ENCODE measurements around the gene ZBTB18. TPM values are rescaled to one million over a fixed set of nuclear protein-coding genes. Genes with fewer than 3 reads are reported as not detected.
A peak's percentile ranks its signal among the peaks of the same experiment; 100 is the strongest.

The ZBTB18 gene
- total RNA-seq, 1 experiment from 2014 or later = 12.1 TPM

- no peaks in the 10 kb centered on the region for H4K20me1 ChIP-seq (ENCODE audit: control insufficient read depth, insufficient read depth, insufficient read length)
- H3K27me3 ChIP-seq (ENCODE audit: insufficient read depth, low read length) = peaks cover 5% of the 10 kb centered on the region; the same call in 1 of the 2 replicates
- Mint-ChIP-seq H3K4me1 (peaks cover 8 to 9% of the 10 kb centered on the region in 2 experiments), H3K9me3 (no peaks in the 10 kb centered on the region; a peak in 1 of 5 replicates), H3K4me3 (peak overlapping the region; percentile 91 to 93), H3K27ac (peak overlapping the region in 1 of 3 experiments; percentile 48; a peak in 1 of 7 replicates), H3K27me3 (ENCODE audit: low read depth) (peaks cover 20% of the 10 kb centered on the region), H3K36me3 (ENCODE audit: insufficient read depth in 1 of 3, low read depth in 3 of 3) (peaks cover 0 to 5% (median 0%) of the 10 kb centered on the region in 3 experiments; a peak in 3 of 7 replicates)
- H2BK12ac ChIP-seq (ENCODE audit: insufficient read length, low read depth, low read length) = no peak overlapping the region
- no peak overlapping the region for H4K5ac ChIP-seq (ENCODE audit: insufficient read length, low read depth, low read length)
- TF ChIP-seq, protein P1, sequence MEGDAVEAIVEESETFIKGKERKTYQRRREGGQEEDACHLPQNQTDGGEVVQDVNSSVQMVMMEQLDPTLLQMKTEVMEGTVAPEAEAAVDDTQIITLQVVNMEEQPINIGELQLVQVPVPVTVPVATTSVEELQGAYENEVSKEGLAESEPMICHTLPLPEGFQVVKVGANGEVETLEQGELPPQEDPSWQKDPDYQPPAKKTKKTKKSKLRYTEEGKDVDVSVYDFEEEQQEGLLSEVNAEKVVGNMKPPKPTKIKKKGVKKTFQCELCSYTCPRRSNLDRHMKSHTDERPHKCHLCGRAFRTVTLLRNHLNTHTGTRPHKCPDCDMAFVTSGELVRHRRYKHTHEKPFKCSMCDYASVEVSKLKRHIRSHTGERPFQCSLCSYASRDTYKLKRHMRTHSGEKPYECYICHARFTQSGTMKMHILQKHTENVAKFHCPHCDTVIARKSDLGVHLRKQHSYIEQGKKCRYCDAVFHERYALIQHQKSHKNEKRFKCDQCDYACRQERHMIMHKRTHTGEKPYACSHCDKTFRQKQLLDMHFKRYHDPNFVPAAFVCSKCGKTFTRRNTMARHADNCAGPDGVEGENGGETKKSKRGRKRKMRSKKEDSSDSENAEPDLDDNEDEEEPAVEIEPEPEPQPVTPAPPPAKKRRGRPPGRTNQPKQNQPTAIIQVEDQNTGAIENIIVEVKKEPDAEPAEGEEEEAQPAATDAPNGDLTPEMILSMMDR (conservative IDR thresholded peaks at IDR 0.05) = no peak
- no peak overlapping the region for H3K56ac ChIP-seq (ENCODE audit: insufficient read length, low read depth, low read length)
- H3K27ac ChIP-seq (ENCODE audit: insufficient read length, low read depth, low read length) = no peak overlapping the region
- no peak overlapping the region for H2BK5ac ChIP-seq (ENCODE audit: insufficient read length, low read length)
- no peak overlapping the region for H2AFZ ChIP-seq (ENCODE audit: low read length)
- no peak overlapping the region for H3K4ac ChIP-seq (ENCODE audit: low read depth, low read length)
- WGBS (ENCODE audit: extremely low coverage, insufficient read length, low lambda C conversion rate) = no CpG with 5 or more reads among the region's 21 CpGs
- no peak overlapping the region for H2BK120ac ChIP-seq (ENCODE audit: low read depth, low read length, poor library complexity, severe bottlenecking)
- H2AK5ac ChIP-seq (ENCODE audit: insufficient read length, low read length) = no peak overlapping the region
- peaks cover 20% of the 10 kb centered on the region for H3K23me2 ChIP-seq (ENCODE audit: insufficient read length, low read depth, low read length, poor library complexity, severe bottlenecking)
- no peak for DNase-seq
- no peak overlapping the region for H2BK15ac ChIP-seq (ENCODE audit: low read depth, low read length)
- H3K4me1 ChIP-seq (ENCODE audit: insufficient read depth, low read length) = peaks cover 5% of the 10 kb centered on the region; the same call in 1 of the 2 replicates
- peaks cover 10% of the 10 kb centered on the region for H3K79me1 ChIP-seq (ENCODE audit: insufficient read depth, low read depth, low read length, poor library complexity, severe bottlenecking)
- H2BK20ac ChIP-seq (ENCODE audit: low read depth, low read length, poor library complexity, severe bottlenecking) = no peak overlapping the region
- no peak overlapping the region; the same call in 1 of the 2 replicates for H3K14ac ChIP-seq (ENCODE audit: insufficient read depth, low read length)
- H3K4me2 ChIP-seq (ENCODE audit: insufficient read depth, insufficient read length, low read length) = peak overlapping the region; percentile 96
- H3K9ac ChIP-seq (ENCODE audit: extremely low read depth, insufficient read length, low read length) = peak overlapping the region; percentile 72
- no peak overlapping the region for H4K8ac ChIP-seq (replicated peaks; ENCODE audit: insufficient read length, low read depth, low read length)
- no peak overlapping the region for H3K23ac ChIP-seq (ENCODE audit: insufficient read length, low read depth, low read length)
- no peak overlapping the region for H4K91ac ChIP-seq (ENCODE audit: insufficient read length, low read depth, low read length)
- H3K9me3 ChIP-seq (ENCODE audit: control insufficient read depth, low read depth, low read length) = no peaks in the 10 kb centered on the region
- no peak overlapping the region for H3T11ph ChIP-seq (ENCODE audit: low read length)
- no peak overlapping the region for H3K18ac ChIP-seq (ENCODE audit: insufficient read length, low read depth, low read length)
- no peaks in the 10 kb centered on the region; the same call in 1 of the 2 replicates for H3K79me2 ChIP-seq (ENCODE audit: insufficient read depth, low read length)
Measured at GRCh38 chr1:244050014-244050834, 859 bp upstream of the ZBTB18 start.

All from H9 (cell line).